ENCODE measurements around the gene B3GNT2. TPM values are rescaled to one million over a fixed set of nuclear protein-coding genes. Genes with fewer than 3 reads are reported as not detected.

B3GNT2 gene
- total and polyA plus RNA-seq, 7 donors = 12.3 to 25.8 (median 19.3) TPM

- WGBS, 2 donors = 89 to 92% methylated on average over 9 of the region's 9 CpGs
- H3K4me3 ChIP-seq = no peak overlapping the region
- TF ChIP-seq POLR2AphosphoS5 (IDR thresholded peaks at IDR 0.05) (no peak), EP300 (IDR thresholded peaks at IDR 0.05) (no peak), POLR2A (IDR thresholded peaks at IDR 0.05) (no peak), CTCF (IDR thresholded peaks at IDR 0.05) (no peak)
- H3K27me3 ChIP-seq = no peaks in the 10 kb centered on the region
- no peaks in the 10 kb centered on the region for H3K9me3 ChIP-seq
- H3K4me1 ChIP-seq = no peaks in the 10 kb centered on the region
- intact Hi-C loops (cut with DNase I) = no loop called here
- no peak for DNase-seq
- no peaks in the 10 kb centered on the region for H3K36me3 ChIP-seq
- H3K27ac ChIP-seq = no peak overlapping the region
These were observed 8.7 kb upstream of the B3GNT2 start for GRCh38 chr2:62187246-62187645.

- 53 to 85% methylated on average over 3 of the region's 3 CpGs for whole genome bisulfite sequencing, 2 donors
- TF ChIP-seq CTCF (IDR thresholded peaks at IDR 0.05) (no peak), POLR2A (IDR thresholded peaks at IDR 0.05) (no peak), EP300 (IDR thresholded peaks at IDR 0.05) (no peak), POLR2AphosphoS5 (IDR thresholded peaks at IDR 0.05) (no peak)
- H3K4me3 ChIP-seq = no peak overlapping the region
- H3K9me3 ChIP-seq = no peaks in the 10 kb centered on the region
- intact Hi-C loops (cut with DNase I) = no loop called here
- DNase-seq = no peak
- H3K4me1 ChIP-seq = no peaks in the 10 kb centered on the region
- no peaks in the 10 kb centered on the region for H3K27me3 ChIP-seq
- no peak overlapping the region for H3K27ac ChIP-seq
- no peaks in the 10 kb centered on the region for H3K36me3 ChIP-seq
These were observed 7.5 kb upstream of the B3GNT2 start for GRCh38 chr2:62188416-62188815.

- no peak for DNase-seq
- Histone ChIP-seq H3K27me3 (no peaks in the 10 kb centered on the region), H3K4me1 (no peaks in the 10 kb centered on the region), H3K27ac (no peak overlapping the region), H3K36me3 (no peaks in the 10 kb centered on the region), H3K4me3 (no peak overlapping the region), H3K9me3 (no peaks in the 10 kb centered on the region)
- intact Hi-C loops (cut with DNase I) = no loop called here
- WGBS, 2 donors = 91 to 96% methylated on average over 5 of the region's 5 CpGs
- TF ChIP-seq CTCF (IDR thresholded peaks at IDR 0.05) = no peak
- no peak for TF ChIP-seq EP300 (IDR thresholded peaks at IDR 0.05)
- TF ChIP-seq POLR2AphosphoS5 (IDR thresholded peaks at IDR 0.05) = no peak
- TF ChIP-seq POLR2A (IDR thresholded peaks at IDR 0.05) = no peak
These were observed 6.7 kb upstream of the B3GNT2 start for GRCh38 chr2:62189196-62189595.

GRCh38 chr2:62192811-62193210 lies 3.1 kb upstream of the B3GNT2 start:
- no peaks in the 10 kb centered on the region for H3K27me3 ChIP-seq
- no peaks in the 10 kb centered on the region for H3K9me3 ChIP-seq
- intact Hi-C loops (cut with DNase I) = no loop called here
- DNase-seq = no peak
- WGBS, 2 donors = 37 to 51% methylated on average over 1 of the region's 1 CpG
- no peak overlapping the region for H3K4me3 ChIP-seq
- H3K36me3 ChIP-seq = no peaks in the 10 kb centered on the region
- H3K27ac ChIP-seq = no peak overlapping the region
- H3K4me1 ChIP-seq = peaks cover 0 to 18% (median 8%) of the 10 kb centered on the region in 4 donors
- no peak for TF ChIP-seq EP300 (IDR thresholded peaks at IDR 0.05)
- TF ChIP-seq CTCF (IDR thresholded peaks at IDR 0.05) = no peak
- no peak for TF ChIP-seq POLR2AphosphoS5 (IDR thresholded peaks at IDR 0.05)
- TF ChIP-seq POLR2A (IDR thresholded peaks at IDR 0.05) = no peak
